GM06990 (cell line): ENCODE measurements around the gene PLPP4.

Source experiments
- DNase-seq: peaks from one replicate; pipeline ENCODE4 v3.0.0-alpha.2; 2011; ENCODE audit not compliant: insufficient read length; ENCODE audit errors: extremely low read depth
- H3K27me3 ChIP-seq: replicated peaks from 2 replicates; pipeline ENCODE4 v1.6.0; 2011; ENCODE audit warnings: low read length; ENCODE audit not compliant: control insufficient read depth, insufficient read depth
- H3K36me3 ChIP-seq: 2 replicates; pipeline ENCODE4 v1.5.1; 2011; ENCODE audit warnings: low read length; ENCODE audit not compliant: control insufficient read depth, insufficient read depth
- H3K4me3 ChIP-seq: replicated peaks from 2 replicates; pipeline ENCODE4 v1.5.1; 2011; ENCODE audit warnings: low read depth, mild to moderate bottlenecking, control low read depth, low read length
- CTCF ChIP-seq: IDR thresholded peaks from 2 replicates; pipeline ENCODE4 v1.5.1; 2011; ENCODE audit warnings: low read length, control low read depth, mild to moderate bottlenecking, inconsistent platforms; ENCODE audit not compliant: insufficient read depth, poor library complexity, severe bottlenecking

PLPP4 gene

GRCh38 chr10:120600871-120601649 lies 144.0 kb downstream of the PLPP4 start:
- Histone ChIP-seq H3K4me3 (no peak overlapping the region), H3K27me3 (peaks cover 5% of the 10 kb centered on the region; the same call in 1 of the 2 replicates), H3K36me3 (no peaks in the 10 kb centered on the region)
- no peak for DNase-seq
- TF ChIP-seq CTCF, result peak; percentile 43

GRCh38 chr10:120601999-120602398 lies 145.0 kb downstream of the PLPP4 start:
- no peak for DNase-seq
- no peaks in the 10 kb centered on the region for H3K36me3 ChIP-seq
- TF ChIP-seq CTCF, result no peak
- peaks cover 5% of the 10 kb centered on the region; the same call in 1 of the 2 replicates for H3K27me3 ChIP-seq
- no peak overlapping the region for H3K4me3 ChIP-seq

GRCh38 chr10:120605410-120605809 lies 148.4 kb downstream of the PLPP4 start:
- Histone ChIP-seq H3K36me3 (no peaks in the 10 kb centered on the region), H3K27me3 (no peaks in the 10 kb centered on the region), H3K4me3 (no peak overlapping the region)
- no peak for TF ChIP-seq CTCF
- DNase-seq, result no peak

GRCh38 chr10:120606051-120606764 lies 149.2 kb downstream of the PLPP4 start:
- no peak overlapping the region for H3K4me3 ChIP-seq
- H3K27me3 ChIP-seq, result no peaks in the 10 kb centered on the region
- no peaks in the 10 kb centered on the region for H3K36me3 ChIP-seq
- DNase-seq, result peak; percentile 61
- peak; percentile 13 for TF ChIP-seq CTCF

- no peak for TF ChIP-seq CTCF
- DNase-seq, result no peak
- H3K4me3 ChIP-seq, result no peak overlapping the region
- no peaks in the 10 kb centered on the region for H3K36me3 ChIP-seq
- no peaks in the 10 kb centered on the region for H3K27me3 ChIP-seq
Observed at GRCh38 chr10:120607016-120607709, 150.1 kb downstream of the PLPP4 start.
